Esophagus squamous epithelium (tissue), 4 donors: ENCODE results near the gene TPM1.

Experiments
- POLR2A ChIP-seq, 4 donors: fragments of 450-650 bp; IDR thresholded peaks; one replicate each; pipeline ENCODE4 v1.6.1; 2017; ENCODE audit warnings: antibody characterized with exemption in 4 of 4, mild to moderate bottlenecking in 4 of 4, moderate library complexity in 3 of 4
- TF ChIP-seq, protein P1 (sequence below), 6 experiments: fragments of 450-650 bp in 4 of 6; fragments of 200-600 bp in 2 of 6; sonication (generic) in 2 of 6; IDR thresholded peaks; one replicate each; pipeline ENCODE4 v1.5.1; 2016 to 2019; ENCODE audit warnings: antibody characterized with exemption in 6 of 6, mild to moderate bottlenecking in 4 of 6, moderate library complexity in 4 of 6

GRCh38 chr15:63109920-63110319 is 67.4 kb downstream of the TPM1 start:
- TF ChIP-seq, protein P1, sequence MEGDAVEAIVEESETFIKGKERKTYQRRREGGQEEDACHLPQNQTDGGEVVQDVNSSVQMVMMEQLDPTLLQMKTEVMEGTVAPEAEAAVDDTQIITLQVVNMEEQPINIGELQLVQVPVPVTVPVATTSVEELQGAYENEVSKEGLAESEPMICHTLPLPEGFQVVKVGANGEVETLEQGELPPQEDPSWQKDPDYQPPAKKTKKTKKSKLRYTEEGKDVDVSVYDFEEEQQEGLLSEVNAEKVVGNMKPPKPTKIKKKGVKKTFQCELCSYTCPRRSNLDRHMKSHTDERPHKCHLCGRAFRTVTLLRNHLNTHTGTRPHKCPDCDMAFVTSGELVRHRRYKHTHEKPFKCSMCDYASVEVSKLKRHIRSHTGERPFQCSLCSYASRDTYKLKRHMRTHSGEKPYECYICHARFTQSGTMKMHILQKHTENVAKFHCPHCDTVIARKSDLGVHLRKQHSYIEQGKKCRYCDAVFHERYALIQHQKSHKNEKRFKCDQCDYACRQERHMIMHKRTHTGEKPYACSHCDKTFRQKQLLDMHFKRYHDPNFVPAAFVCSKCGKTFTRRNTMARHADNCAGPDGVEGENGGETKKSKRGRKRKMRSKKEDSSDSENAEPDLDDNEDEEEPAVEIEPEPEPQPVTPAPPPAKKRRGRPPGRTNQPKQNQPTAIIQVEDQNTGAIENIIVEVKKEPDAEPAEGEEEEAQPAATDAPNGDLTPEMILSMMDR (IDR thresholded peaks at IDR 0.05), result no peak
- TF ChIP-seq POLR2A (IDR thresholded peaks at IDR 0.05), result no peak
